ENCODE measurements around the gene PCSK6. TPM values are rescaled to one million over a fixed set of nuclear protein-coding genes. Genes with fewer than 3 reads are reported as not detected.
"Not testable (repeated sequence)": the region's sequence is repeated elsewhere in the genome, so short reads cannot be mapped to it uniquely, and the experiment has no call there.

The PCSK6 gene
- total RNA-seq, 1 donor from 2014 or later = 1.9 TPM

DNA sequence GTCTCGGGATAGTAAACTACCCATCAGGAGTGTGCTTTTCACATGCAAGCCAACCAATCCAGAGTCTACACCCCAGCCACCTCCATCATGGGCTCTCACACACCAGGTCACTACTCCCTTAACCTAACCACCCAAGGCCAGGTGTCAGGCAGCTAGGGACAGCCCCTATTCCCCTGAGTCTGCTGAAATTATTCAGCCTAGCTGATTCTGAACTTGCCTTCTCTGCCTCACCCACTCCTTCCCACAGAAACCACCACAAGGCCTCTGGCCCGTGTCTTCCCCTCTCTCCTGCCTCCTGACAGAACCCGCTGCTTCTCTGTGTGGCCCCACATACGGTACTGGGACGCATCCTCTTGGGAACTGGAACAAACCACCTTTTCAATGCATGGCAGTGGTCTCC is 82.1 kb downstream of the PCSK6 start:
- no peak for DNase-seq (ENCODE audit: low spot score)
- H3K36me3 Mint-ChIP-seq (ENCODE audit: low read depth) = no peaks in the 10 kb centered on the region
- intact Hi-C loops (cut with micrococcal nuclease) = no loop called here
- H3K27ac Mint-ChIP-seq = no peak overlapping the region
- no peak overlapping the region for H3K4me3 Mint-ChIP-seq (ENCODE audit: low read depth)
- no peaks in the 10 kb centered on the region for H3K9me3 Mint-ChIP-seq
- peaks cover 2% of the 10 kb centered on the region for H3K27me3 Mint-ChIP-seq (ENCODE audit: low read depth)
- peaks cover 3% of the 10 kb centered on the region for H3K4me1 Mint-ChIP-seq (ENCODE audit: low read depth)

DNA sequence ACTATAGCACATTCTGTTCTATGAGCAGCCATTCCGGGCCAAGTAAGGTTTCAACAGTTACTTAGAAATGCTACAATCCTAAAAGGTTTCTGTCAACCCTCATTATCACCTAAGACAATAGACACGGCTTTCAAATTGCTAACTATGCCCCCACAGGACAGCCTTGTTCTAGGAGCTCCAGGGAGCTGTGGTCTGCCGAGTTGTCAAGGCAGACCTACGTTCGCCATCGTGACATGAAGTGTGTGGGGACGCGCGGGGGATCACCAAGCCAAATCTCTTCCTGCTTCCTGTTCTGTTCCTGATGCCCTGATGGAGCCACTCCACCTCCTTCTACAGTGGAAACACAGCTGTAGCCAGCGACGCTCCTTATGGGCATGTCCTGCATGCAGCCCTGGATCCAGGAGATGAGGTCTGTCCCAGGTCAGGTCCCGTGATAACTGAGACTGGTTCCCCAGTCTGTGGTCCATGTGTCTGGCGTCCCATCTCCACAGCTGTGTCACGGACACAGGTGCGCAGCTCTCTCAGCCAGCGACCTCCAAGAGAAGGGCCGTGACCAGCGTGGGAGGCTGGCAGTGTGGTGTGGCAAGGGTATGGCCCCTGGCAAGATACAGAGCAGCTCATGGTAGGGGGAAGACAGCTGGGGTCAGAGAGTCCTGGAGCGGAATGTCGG is 82.8 kb downstream of the PCSK6 start:
- Mint-ChIP-seq H3K36me3 (ENCODE audit: low read depth) (no peaks in the 10 kb centered on the region), H3K9me3 (no peaks in the 10 kb centered on the region), H3K27ac (no peak overlapping the region), H3K4me1 (ENCODE audit: low read depth) (peaks cover 3% of the 10 kb centered on the region), H3K4me3 (ENCODE audit: low read depth) (no peak overlapping the region), H3K27me3 (ENCODE audit: low read depth) (no peaks in the 10 kb centered on the region)
- no peak for DNase-seq (ENCODE audit: low spot score)
- intact Hi-C loops (cut with micrococcal nuclease) = no loop called here

DNA sequence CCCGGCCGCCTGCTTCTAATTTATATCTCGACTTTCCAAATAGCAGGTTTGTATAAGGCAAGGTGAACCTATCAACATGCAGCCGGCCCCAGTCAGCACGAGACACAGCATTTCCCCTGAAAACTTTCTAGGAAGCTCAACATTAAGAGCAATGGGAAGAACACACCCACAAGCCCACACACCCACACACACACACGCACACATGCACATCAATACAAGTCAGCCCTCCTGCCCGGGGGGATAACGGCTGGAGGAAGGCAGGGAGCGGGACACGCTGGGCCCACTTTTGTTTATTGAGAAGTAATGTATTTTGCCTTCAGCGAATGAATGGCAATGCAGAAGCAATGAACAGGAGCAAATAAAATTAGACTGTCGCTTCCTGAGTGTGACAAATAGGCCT is 83.5 kb downstream of the PCSK6 start:
- Mint-ChIP-seq H3K4me3 (ENCODE audit: low read depth) (no peak overlapping the region), H3K27me3 (ENCODE audit: low read depth) (no peaks in the 10 kb centered on the region), H3K36me3 (ENCODE audit: low read depth) (no peaks in the 10 kb centered on the region), H3K27ac (no peak overlapping the region), H3K9me3 (no peaks in the 10 kb centered on the region), H3K4me1 (ENCODE audit: low read depth) (peaks cover 3% of the 10 kb centered on the region)
- no peak for DNase-seq (ENCODE audit: low spot score)
- intact Hi-C loops (cut with micrococcal nuclease) = no loop called here

DNA sequence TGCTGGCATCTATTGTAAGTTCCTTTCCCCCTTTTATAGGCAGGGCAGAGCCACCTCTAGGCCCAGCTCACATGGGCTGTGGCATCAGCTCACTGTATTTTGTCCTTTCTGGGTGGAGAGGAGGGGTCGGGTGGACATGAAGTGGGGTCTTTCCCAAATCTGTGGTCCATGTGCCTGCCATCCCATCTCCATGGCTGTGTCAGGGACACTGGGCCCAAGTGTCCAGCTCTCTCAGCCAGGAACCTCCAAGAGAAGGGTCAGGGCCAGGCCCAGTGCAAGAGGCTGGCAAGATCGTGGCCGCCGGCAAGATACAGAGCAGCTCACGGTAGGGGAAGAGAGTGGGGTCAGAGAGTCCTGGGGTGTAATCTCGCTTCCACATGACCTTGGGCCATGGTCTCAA is 85.3 kb downstream of the PCSK6 start:
- Mint-ChIP-seq H3K4me3 (ENCODE audit: low read depth) (no peak overlapping the region), H3K9me3 (no peaks in the 10 kb centered on the region), H3K27me3 (ENCODE audit: low read depth) (no peaks in the 10 kb centered on the region), H3K36me3 (ENCODE audit: low read depth) (no peaks in the 10 kb centered on the region), H3K4me1 (ENCODE audit: low read depth) (peaks cover 3% of the 10 kb centered on the region), H3K27ac (no peak overlapping the region)
- no peak for DNase-seq (ENCODE audit: low spot score)
- intact Hi-C loops (cut with micrococcal nuclease) = no loop called here

DNA sequence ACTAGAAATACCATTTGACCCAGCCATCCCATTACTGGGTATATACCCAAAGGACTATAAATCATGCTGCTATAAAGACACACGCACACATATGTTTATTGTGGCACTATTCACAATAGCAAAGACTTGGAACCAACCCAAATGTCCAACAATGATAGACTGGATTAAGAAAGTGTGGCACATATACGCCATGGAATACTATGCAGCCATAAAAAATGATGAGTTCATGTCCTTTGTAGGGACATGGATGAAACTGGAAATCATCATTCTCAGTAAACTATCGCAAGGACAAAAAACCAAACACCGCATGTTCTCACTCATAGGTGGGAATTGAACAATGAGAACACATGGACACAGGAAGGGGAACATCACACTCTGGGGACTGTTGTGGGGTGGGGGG is 86.6 kb downstream of the PCSK6 start:
- H3K27me3 Mint-ChIP-seq (ENCODE audit: low read depth) = not testable (repeated sequence)

DNA sequence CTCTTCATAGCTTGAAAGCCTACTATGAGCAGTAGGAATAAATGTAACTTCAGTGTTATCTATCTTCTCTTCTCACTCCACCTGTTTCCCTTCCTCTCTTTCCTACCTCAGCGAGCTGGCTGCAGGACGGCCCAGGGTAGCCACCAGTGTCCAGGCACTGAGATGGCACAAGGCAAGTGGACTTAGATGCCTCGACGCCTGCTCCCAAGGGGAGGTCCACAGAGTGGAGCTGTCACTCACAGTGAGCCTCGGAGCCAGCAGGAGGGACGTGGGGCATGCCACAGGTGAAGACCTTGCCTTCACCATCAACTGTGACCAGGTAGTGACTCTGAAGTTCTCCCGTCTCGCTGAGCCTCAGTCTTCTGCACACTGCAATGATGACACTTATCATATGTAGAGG is 88.2 kb downstream of the PCSK6 start:
- no peak overlapping the region for H3K27ac Mint-ChIP-seq
- peaks cover 3% of the 10 kb centered on the region for H3K4me1 Mint-ChIP-seq (ENCODE audit: low read depth)
- H3K27me3 Mint-ChIP-seq (ENCODE audit: low read depth) = peaks cover 4% of the 10 kb centered on the region
- no peak for DNase-seq (ENCODE audit: low spot score)
- no peaks in the 10 kb centered on the region for H3K36me3 Mint-ChIP-seq (ENCODE audit: low read depth)
- H3K4me3 Mint-ChIP-seq (ENCODE audit: low read depth) = no peak overlapping the region
- intact Hi-C loops (cut with micrococcal nuclease) = no loop called here
- H3K9me3 Mint-ChIP-seq = no peaks in the 10 kb centered on the region

More for the DNA sequence above, 86.6 kb downstream of the PCSK6 start:
- H3K27ac Mint-ChIP-seq; DNase-seq (ENCODE audit: low spot score); intact Hi-C loops (cut with micrococcal nuclease); H3K4me1 Mint-ChIP-seq (ENCODE audit: low read depth); H3K4me3 Mint-ChIP-seq (ENCODE audit: low read depth); H3K9me3 Mint-ChIP-seq; H3K36me3 Mint-ChIP-seq (ENCODE audit: low read depth): not testable (repeated sequence)

DNA sequence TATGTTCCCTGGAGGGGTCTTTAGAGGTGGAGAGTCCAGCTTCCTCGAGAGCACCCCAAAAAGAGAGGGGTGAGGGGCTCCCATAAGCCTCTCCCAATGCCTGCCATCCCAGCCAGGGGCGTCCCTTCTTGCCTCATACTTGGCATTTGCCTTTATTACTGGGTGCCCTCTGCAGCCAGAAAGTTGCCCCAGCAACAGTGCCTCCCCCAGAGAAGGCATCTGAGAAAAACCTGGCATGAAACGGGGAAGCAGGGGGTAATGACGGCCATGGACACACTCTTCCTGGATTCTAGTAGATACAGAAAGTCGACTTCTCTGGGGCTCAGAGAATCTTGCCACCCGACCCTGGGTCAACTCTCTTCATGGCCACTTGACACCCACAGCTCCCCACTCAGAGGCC is 90.1 kb downstream of the PCSK6 start:
- H3K36me3 Mint-ChIP-seq (ENCODE audit: low read depth) = no peaks in the 10 kb centered on the region
- no peak for DNase-seq (ENCODE audit: low spot score)
- no peak overlapping the region for H3K27ac Mint-ChIP-seq
- H3K4me1 Mint-ChIP-seq (ENCODE audit: low read depth) = peaks cover 3% of the 10 kb centered on the region
- intact Hi-C loops (cut with micrococcal nuclease) = no loop called here
- H3K9me3 Mint-ChIP-seq = no peaks in the 10 kb centered on the region
- H3K27me3 Mint-ChIP-seq (ENCODE audit: low read depth) = peaks cover 9% of the 10 kb centered on the region
- no peak overlapping the region for H3K4me3 Mint-ChIP-seq (ENCODE audit: low read depth)

DNA sequence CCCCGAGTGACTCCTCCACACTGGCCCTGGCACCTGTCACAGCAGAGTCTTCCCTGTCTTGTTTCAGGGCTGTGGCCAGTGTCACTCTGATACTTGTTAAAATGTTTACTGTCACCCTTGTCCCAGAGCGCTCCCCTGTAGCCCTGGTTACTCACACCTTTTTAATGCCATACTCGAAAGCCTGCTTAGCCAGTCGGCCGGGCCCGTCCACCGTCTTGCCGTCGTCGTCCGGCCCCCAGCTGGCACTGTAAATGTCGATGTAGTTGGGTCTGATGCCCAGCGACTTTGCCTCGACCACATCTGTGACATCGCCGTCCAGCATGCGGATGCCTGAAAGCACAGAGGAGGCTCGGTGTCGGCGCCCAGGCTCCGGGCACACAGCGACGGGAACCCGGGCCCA is 91.3 kb downstream of the PCSK6 start:
- H3K4me1 Mint-ChIP-seq (ENCODE audit: low read depth) = peaks cover 3% of the 10 kb centered on the region
- intact Hi-C loops (cut with micrococcal nuclease) = no loop called here
- no peak overlapping the region for H3K27ac Mint-ChIP-seq
- DNase-seq (ENCODE audit: low spot score) = no peak
- H3K4me3 Mint-ChIP-seq (ENCODE audit: low read depth) = no peak overlapping the region
- H3K9me3 Mint-ChIP-seq = no peaks in the 10 kb centered on the region
- peaks cover 9% of the 10 kb centered on the region for H3K27me3 Mint-ChIP-seq (ENCODE audit: low read depth)
- H3K36me3 Mint-ChIP-seq (ENCODE audit: low read depth) = no peaks in the 10 kb centered on the region

DNA sequence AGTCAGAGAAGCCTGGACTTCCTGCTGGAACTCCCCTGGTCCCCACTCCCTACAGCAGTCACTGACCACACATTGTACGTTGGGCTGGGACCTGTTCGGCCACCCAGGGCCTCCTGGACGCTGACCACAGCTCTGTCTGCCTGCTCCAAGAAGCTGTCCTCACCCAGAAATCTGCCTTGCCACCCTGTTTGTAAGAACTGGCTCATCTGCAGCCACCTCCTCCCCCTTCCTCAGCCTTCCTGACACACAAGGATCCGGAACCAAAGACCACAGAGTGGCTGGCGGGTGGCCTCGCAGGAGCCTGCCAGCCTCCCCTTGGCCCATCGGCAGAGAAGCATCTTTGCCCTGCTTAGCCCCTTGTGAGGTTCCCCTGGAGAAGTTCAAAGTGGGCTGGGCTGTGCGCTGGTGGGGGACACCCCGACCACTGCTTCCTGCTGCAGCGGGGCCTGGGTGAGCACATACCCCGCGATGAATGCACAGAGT is 91.9 kb downstream of the PCSK6 start:
- Mint-ChIP-seq H3K9me3 (no peaks in the 10 kb centered on the region), H3K4me3 (ENCODE audit: low read depth) (no peak overlapping the region), H3K36me3 (ENCODE audit: low read depth) (no peaks in the 10 kb centered on the region), H3K27me3 (ENCODE audit: low read depth) (peaks cover 9% of the 10 kb centered on the region), H3K4me1 (ENCODE audit: low read depth) (peaks cover 3% of the 10 kb centered on the region), H3K27ac (no peak overlapping the region)
- intact Hi-C loops (cut with micrococcal nuclease) = no loop called here
- no peak for DNase-seq (ENCODE audit: low spot score)

DNA sequence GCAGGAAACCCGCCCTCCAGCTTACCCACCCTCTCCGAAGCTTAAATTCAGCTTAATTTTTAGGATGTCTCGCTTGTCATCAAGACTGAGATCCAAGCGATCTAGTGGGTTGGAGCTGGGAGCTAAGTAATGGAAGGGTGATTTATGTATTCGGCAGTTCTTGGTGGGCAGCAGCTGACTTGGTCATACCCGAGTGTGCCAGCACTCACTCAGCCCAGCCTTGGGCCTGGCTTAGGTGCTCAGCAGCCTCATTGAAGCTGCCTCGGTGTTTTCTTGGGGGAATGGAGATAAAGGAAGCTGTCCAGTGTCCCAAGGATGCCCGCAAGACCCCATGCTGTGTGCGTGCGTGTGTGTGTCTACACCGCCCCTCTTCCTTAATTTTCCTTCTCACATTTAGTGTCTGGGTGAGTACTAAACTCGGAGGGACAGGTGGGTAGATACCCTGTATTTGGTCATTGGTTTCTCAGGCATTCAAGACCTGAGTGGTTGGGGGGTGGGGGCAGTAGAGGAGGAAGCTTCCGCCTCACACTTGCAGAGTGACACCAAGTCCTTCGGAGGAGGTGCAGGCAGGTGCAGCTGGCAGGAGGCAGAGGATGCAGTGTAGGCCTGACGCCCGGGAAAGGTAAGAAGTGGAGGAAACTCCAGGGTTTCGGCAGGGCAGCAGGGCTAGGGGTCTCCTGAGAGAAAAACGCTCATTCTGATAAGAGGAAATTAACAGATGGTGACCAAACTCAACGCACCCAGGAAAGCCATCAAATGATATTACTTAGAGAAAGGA is 92.8 kb downstream of the PCSK6 start:
- Mint-ChIP-seq H3K4me1 (ENCODE audit: low read depth) (peaks cover 3% of the 10 kb centered on the region), H3K9me3 (no peaks in the 10 kb centered on the region)

DNA sequence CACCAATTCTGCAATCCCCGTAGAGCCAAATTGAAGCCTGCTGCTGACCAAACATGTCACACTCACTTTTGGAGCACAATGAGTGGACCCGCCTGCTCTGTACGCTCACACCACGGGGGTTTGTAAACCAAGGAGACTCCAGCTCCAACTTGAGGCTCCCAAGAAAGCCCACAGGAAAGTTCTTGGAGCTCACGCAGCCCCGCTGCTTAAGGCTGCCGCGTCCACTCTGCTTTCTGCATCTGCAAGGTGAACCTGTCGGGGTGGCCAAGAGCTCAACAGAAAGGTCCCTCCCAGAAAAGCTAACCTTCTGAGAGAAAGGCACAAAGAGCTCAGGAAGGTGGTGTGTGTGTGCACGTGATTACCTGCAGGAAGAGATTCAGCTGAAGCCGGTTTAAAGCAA is 94.9 kb downstream of the PCSK6 start:
- intact Hi-C loops (cut with micrococcal nuclease) = no loop called here
- H3K36me3 Mint-ChIP-seq (ENCODE audit: low read depth) = no peaks in the 10 kb centered on the region
- peaks cover 3% of the 10 kb centered on the region for H3K4me1 Mint-ChIP-seq (ENCODE audit: low read depth)
- DNase-seq (ENCODE audit: low spot score) = no peak
- no peaks in the 10 kb centered on the region for H3K9me3 Mint-ChIP-seq
- no peak overlapping the region for H3K27ac Mint-ChIP-seq
- H3K4me3 Mint-ChIP-seq (ENCODE audit: low read depth) = no peak overlapping the region
- peaks cover 9% of the 10 kb centered on the region for H3K27me3 Mint-ChIP-seq (ENCODE audit: low read depth)

More for the DNA sequence above, 92.8 kb downstream of the PCSK6 start:
- H3K27me3 Mint-ChIP-seq (ENCODE audit: low read depth) = peaks cover 9% of the 10 kb centered on the region
- intact Hi-C loops (cut with micrococcal nuclease) = no loop called here
- H3K4me3 Mint-ChIP-seq (ENCODE audit: low read depth) = no peak overlapping the region
- H3K27ac Mint-ChIP-seq = no peak overlapping the region
- DNase-seq (ENCODE audit: low spot score) = no peak
- no peaks in the 10 kb centered on the region for H3K36me3 Mint-ChIP-seq (ENCODE audit: low read depth)

DNA sequence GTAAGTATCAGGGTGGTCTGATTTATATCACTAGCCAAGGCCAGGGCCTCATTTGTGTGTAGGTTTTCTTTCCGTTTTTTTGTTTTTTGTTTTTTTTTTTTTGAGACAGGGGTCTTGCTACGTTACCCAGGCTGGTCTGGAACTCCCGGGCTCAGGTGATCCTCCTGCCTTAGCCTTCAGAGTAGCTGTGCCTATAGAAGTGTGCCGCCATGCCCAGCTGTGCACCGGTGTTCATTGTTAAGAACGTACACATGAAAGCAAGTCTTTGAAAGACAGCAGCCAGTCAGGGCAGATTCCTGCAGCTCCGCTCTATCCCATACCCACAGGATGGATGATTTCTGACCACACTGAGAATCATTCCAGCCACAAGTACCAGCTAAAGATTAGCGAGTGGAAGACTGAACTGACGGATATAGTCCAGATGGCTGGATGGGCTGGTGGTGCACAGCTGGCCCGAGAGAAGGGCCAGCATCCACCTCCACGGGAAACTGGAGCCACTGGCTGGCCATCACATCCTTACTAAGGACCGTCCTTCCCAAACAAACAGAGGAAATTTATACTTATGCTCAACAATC is 95.4 kb downstream of the PCSK6 start:
- Mint-ChIP-seq H3K36me3 (ENCODE audit: low read depth) (no peaks in the 10 kb centered on the region), H3K27ac (no peak overlapping the region), H3K4me1 (ENCODE audit: low read depth) (peaks cover 3% of the 10 kb centered on the region), H3K27me3 (ENCODE audit: low read depth) (peaks cover 9% of the 10 kb centered on the region), H3K4me3 (ENCODE audit: low read depth) (no peak overlapping the region), H3K9me3 (no peaks in the 10 kb centered on the region)
- intact Hi-C loops (cut with micrococcal nuclease) = no loop called here
- DNase-seq (ENCODE audit: low spot score) = no peak

DNA sequence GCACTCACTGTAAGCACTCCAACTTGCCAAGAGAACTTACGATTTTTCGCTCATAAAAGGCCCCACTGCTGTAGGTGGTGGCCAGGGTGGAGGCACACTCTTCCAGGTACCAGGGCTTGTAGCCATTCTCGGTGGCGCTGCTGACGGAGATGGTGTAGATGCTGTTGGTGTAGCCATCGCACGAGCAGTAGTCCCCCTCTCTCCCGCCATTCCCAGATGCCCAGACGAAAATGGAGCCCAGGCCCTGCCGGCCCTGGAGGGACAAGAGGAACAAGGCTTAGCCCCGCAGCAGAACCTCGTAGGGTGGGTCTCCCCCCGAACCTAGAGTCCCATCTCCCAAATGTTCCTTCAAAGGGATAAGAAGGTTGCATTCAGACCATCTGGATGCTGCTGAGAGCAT is 96.3 kb downstream of the PCSK6 start:
- no peak overlapping the region for H3K27ac Mint-ChIP-seq
- no peak overlapping the region for H3K4me3 Mint-ChIP-seq (ENCODE audit: low read depth)

More for the DNA sequence above, 96.3 kb downstream of the PCSK6 start:
- H3K36me3 Mint-ChIP-seq (ENCODE audit: low read depth) = no peaks in the 10 kb centered on the region
- DNase-seq (ENCODE audit: low spot score) = no peak
- intact Hi-C loops (cut with micrococcal nuclease) = no loop called here
- H3K9me3 Mint-ChIP-seq = no peaks in the 10 kb centered on the region
- H3K27me3 Mint-ChIP-seq (ENCODE audit: low read depth) = peaks cover 7% of the 10 kb centered on the region
- H3K4me1 Mint-ChIP-seq (ENCODE audit: low read depth) = peaks cover 3% of the 10 kb centered on the region
